ENCODE results near the gene C20orf173.
"Not testable (repeated sequence)": the region's sequence is repeated elsewhere in the genome, so short reads cannot be mapped to it uniquely, and the experiment has no call there.

Gene C20orf173

DNA sequence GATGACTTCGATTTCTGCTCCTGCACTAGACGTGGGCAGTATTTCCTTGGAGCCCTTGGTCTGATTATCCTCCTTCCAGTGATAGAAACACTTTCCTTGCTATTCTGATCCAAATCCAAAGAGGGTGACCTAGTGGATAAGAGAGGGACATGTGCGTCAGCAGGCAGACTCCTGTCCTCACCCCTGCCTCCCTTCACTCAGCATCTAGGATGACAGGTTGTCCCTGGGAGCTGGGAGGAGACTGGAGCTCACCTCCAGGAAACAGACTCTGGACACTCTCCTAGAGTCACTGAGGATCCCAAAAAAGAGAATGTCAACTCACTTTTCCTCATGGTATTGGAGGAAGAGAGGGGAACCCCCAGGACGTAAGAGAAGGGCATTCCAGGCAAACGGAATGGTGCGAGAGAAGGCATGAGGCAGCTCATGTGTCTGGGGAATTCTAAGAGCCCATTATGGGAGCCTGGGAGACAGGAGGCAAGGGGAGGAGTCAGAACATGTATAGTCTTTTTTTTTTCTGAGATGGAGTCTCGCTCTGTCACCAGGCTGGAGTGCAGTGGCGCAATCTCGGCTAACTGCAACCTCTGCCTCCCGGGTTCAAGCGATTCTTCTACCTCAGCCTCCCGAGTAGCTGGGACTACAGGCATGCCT, 2.2 kb downstream of the C20orf173 start:
- no peaks in the 10 kb centered on the region for H3K4me1 Mint-ChIP-seq
- no peaks in the 10 kb centered on the region for H3K36me3 Mint-ChIP-seq (ENCODE audit: low read depth)
- H3K27ac Mint-ChIP-seq: no peak overlapping the region

DNA sequence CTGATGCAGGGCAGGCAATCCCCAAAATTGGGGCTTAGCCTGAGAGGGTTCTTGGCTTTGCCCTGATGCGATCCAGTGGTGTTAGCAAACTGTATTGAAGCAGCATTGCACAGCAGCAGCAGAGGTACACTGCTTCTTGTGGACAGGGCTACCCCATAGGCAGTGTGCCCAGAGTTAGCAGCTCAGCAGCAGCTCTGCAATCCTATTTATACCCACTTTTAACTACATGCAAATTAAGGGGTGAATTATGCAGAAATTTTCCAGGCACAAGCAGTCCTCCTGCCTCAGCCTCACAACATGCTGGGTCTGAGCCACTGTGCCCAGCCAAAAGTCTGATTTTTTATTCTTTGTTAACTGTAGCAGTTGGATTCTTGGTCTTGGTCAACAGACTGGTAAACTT, 3.8 kb downstream of the C20orf173 start:
- no peak for TF ChIP-seq CTCF (IDR thresholded peaks at IDR 0.05; ENCODE audit: unreplicated experiment in 3 of 3)
- Mint-ChIP-seq H3K4me1 (no peaks in the 10 kb centered on the region), H3K9me3 (no peaks in the 10 kb centered on the region), H3K36me3 (ENCODE audit: low read depth) (no peaks in the 10 kb centered on the region), H3K27ac (no peak overlapping the region), H3K4me3 (no peak overlapping the region), H3K27me3 (ENCODE audit: low read depth) (peaks cover 3% of the 10 kb centered on the region)

More for the DNA sequence above, 2.2 kb downstream of the C20orf173 start:
- TF ChIP-seq CTCF (IDR thresholded peaks at IDR 0.05; ENCODE audit: unreplicated experiment in 3 of 3): no peak
- peaks cover 3% of the 10 kb centered on the region for H3K27me3 Mint-ChIP-seq (ENCODE audit: low read depth)
- H3K9me3 Mint-ChIP-seq: no peaks in the 10 kb centered on the region
- no peak overlapping the region for H3K4me3 Mint-ChIP-seq

GRCh38 chr20:35523298-35523888, 6.1 kb downstream of the C20orf173 start:
- Mint-ChIP-seq H3K27ac (no peak overlapping the region), H3K36me3 (ENCODE audit: low read depth) (no peaks in the 10 kb centered on the region), H3K9me3 (no peaks in the 10 kb centered on the region), H3K27me3 (ENCODE audit: low read depth) (peaks cover 3% of the 10 kb centered on the region), H3K4me3 (no peak overlapping the region), H3K4me1 (no peaks in the 10 kb centered on the region)
- peak in 2 of 3 experiments; percentile 24 to 28 for TF ChIP-seq CTCF (IDR thresholded peaks at IDR 0.05; ENCODE audit: unreplicated experiment in 3 of 3)

GRCh38 chr20:35518955-35519354, 10.5 kb downstream of the C20orf173 start:
- Mint-ChIP-seq H3K27ac (no peak overlapping the region), H3K4me1 (no peaks in the 10 kb centered on the region), H3K27me3 (ENCODE audit: low read depth) (peaks cover 3% of the 10 kb centered on the region), H3K36me3 (ENCODE audit: low read depth) (peaks cover 6% of the 10 kb centered on the region), H3K4me3 (no peak overlapping the region), H3K9me3 (no peaks in the 10 kb centered on the region)
- no peak for TF ChIP-seq CTCF (IDR thresholded peaks at IDR 0.05; ENCODE audit: unreplicated experiment in 3 of 3)

GRCh38 chr20:35517767-35518166, 11.7 kb downstream of the C20orf173 start:
- not testable (repeated sequence) for H3K4me1 Mint-ChIP-seq; H3K27ac Mint-ChIP-seq; H3K9me3 Mint-ChIP-seq; H3K27me3 Mint-ChIP-seq (ENCODE audit: low read depth); H3K4me3 Mint-ChIP-seq
- peaks cover 10% of the 10 kb centered on the region for H3K36me3 Mint-ChIP-seq (ENCODE audit: low read depth)

DNA sequence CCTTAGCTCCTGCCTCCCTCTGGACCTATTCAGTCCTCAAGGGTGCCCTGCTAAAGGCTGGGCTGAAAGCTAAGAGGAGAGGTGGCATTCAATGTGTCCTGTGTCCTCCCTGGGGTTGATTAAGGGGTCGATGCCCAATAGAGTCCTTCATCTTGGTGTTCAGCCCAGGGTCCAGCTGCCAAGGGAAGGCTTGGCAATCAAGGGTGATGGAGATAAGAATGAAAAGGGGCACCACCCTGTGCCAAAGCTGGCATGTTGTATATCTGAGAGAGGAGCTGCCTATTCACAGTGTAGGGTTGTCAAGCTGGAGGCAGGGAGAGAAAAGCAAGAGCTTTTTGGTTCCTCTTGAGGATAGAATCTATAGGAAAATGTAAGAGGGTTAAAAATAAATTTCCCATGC, 12.3 kb downstream of the C20orf173 start:
- H3K4me1 Mint-ChIP-seq: no peaks in the 10 kb centered on the region
- no peak overlapping the region for H3K4me3 Mint-ChIP-seq
- peaks cover 12% of the 10 kb centered on the region for H3K36me3 Mint-ChIP-seq (ENCODE audit: low read depth)
- TF ChIP-seq CTCF (IDR thresholded peaks at IDR 0.05; ENCODE audit: unreplicated experiment in 3 of 3): no peak
- no peak overlapping the region for H3K27ac Mint-ChIP-seq
- H3K9me3 Mint-ChIP-seq: no peaks in the 10 kb centered on the region
- no peaks in the 10 kb centered on the region for H3K27me3 Mint-ChIP-seq (ENCODE audit: low read depth)
